ENCODE measurements around the gene HSPA2.
"Not testable (repeated sequence)": the region's sequence is repeated elsewhere in the genome, so short reads cannot be mapped to it uniquely, and the experiment has no call there.

Gene HSPA2

GRCh38 chr14:64515053-64515452 is 25.5 kb upstream of the HSPA2 start:
- DNase-seq (ENCODE audit: low read depth), result no peak

DNA sequence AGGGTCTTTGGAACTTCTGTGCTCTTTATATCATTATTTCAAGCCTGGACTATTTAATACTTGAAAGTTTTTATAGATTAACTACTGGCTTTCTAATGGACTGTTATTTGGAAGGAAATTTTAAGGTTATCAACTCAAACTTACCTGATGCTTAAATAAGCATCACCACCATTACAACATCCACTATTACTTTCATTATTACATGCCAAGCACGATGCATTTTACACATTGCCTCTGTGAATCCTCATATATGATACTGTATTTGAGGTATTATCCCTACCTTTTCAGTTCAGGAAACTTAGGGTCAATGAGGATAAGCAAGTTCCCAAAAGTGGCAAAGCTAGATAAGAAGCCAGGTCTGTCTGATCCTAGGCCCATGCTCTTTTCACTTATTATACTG is 23.6 kb upstream of the HSPA2 start:
- no peak for DNase-seq (ENCODE audit: low read depth)

GRCh38 chr14:64517667-64518066 is 22.9 kb upstream of the HSPA2 start:
- not testable (repeated sequence) for DNase-seq (ENCODE audit: low read depth)

GRCh38 chr14:64518229-64518628 is 22.3 kb upstream of the HSPA2 start:
- DNase-seq (ENCODE audit: low read depth), result no peak

- no peak for DNase-seq (ENCODE audit: low read depth)
These were observed 19.8 kb upstream of the HSPA2 start for GRCh38 chr14:64520699-64521098.

- no peak for DNase-seq (ENCODE audit: low read depth)
These were observed 17.8 kb upstream of the HSPA2 start for GRCh38 chr14:64522591-64523355.

GRCh38 chr14:64525354-64525753 is 15.2 kb upstream of the HSPA2 start:
- DNase-seq (ENCODE audit: low read depth), result no peak

GRCh38 chr14:64531567-64531966 is 9.0 kb upstream of the HSPA2 start:
- DNase-seq (ENCODE audit: low read depth), result no peak

GRCh38 chr14:64536488-64537245 is 3.9 kb upstream of the HSPA2 start:
- DNase-seq (ENCODE audit: low read depth), result no peak

- DNase-seq (ENCODE audit: low read depth), result no peak
These were observed 875 bp downstream of the HSPA2 start for GRCh38 chr14:64541261-64541971.

DNA sequence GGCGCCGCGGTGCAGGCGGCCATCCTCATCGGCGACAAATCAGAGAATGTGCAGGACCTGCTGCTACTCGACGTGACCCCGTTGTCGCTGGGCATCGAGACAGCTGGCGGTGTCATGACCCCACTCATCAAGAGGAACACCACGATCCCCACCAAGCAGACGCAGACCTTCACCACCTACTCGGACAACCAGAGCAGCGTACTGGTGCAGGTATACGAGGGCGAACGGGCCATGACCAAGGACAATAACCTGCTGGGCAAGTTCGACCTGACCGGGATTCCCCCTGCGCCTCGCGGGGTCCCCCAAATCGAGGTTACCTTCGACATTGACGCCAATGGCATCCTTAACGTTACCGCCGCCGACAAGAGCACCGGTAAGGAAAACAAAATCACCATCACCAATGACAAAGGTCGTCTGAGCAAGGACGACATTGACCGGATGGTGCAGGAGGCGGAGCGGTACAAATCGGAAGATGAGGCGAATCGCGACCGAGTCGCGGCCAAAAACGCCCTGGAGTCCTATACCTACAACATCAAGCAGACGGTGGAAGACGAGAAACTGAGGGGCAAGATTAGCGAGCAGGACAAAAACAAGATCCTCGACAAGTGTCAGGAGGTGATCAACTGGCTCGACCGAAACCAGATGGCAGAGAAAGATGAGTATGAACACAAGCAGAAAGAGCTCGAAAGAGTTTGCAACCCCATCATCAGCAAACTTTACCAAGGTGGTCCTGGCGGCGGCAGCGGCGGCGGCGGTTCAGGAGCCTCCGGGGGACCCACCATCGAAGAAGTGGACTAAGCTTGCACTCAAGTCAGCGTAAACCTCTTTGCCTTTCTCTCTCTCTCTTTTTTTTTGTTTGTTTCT is 1.7 kb downstream of the HSPA2 start:
- DNase-seq (ENCODE audit: low read depth), result no peak

DNA sequence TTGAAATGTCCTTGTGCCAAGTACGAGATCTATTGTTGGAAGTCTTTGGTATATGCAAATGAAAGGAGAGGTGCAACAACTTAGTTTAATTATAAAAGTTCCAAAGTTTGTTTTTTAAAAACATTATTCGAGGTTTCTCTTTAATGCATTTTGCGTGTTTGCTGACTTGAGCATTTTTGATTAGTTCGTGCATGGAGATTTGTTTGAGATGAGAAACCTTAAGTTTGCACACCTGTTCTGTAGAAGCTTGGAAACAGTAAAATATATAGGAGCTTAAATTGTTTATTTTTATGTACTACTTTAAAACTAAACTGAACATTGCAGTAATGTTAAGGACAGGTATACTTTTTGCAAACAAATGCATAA is 2.3 kb downstream of the HSPA2 start:
- DNase-seq (ENCODE audit: low read depth), result no peak

- DNase-seq (ENCODE audit: low read depth), result no peak
These were observed 4.2 kb downstream of the HSPA2 start for GRCh38 chr14:64544607-64545312.

GRCh38 chr14:64549016-64549415 is 8.5 kb downstream of the HSPA2 start:
- DNase-seq (ENCODE audit: low read depth), result no peak

DNA sequence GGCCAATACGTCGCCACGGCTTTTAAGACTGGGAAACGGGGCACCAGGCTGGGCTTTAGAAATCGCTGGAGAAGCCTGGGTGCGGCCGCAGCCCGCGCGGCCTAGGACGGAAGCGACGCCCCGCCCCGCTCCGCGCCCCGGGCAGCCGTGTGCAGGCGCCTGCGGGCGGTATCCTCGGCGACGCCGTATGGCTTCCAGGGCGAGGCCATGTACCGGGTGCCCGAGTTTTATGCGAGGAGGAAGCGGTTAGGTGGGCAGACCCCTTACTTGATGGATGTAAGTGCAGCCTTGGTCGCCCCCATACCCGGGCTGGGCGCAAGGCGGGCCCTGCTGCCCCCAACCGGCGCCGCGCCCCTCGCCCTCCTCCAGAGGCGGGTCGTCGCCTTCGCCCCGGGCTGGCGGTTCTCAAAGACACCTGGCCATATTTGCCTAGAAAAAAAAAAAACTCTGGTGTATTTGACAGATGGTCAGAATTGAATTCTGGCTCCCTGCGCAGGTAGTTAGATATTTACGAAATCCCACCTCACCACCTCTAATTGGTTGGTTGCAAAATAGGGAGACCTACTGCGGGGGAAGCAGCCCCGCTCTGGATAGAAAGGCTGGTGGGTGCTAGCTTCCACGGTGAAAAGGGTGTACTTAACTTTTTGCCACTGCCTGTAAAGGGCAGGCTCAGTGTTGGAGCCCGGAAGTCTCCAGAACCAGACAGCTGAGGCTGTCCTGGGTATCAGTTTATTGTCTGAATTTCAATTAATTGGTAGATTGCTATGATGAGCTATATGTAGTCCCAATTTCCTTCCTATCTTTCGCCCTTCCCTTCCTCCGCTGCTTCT is 9.5 kb downstream of the HSPA2 start, which contains the start of gene PPP1R36:
TSS of gene PPP1R36 (plus strand) at position 171 of the 830 bp plus-strand sequence. CDS start at position 208, 37 bp downstream.
- DNase-seq (ENCODE audit: low read depth), result no peak

- DNase-seq (ENCODE audit: low read depth), result no peak
These were observed 10.2 kb downstream of the HSPA2 start for GRCh38 chr14:64550621-64551333.

- DNase-seq (ENCODE audit: low read depth), result no peak
These were observed 14.0 kb downstream of the HSPA2 start for GRCh38 chr14:64554556-64554955.

DNA sequence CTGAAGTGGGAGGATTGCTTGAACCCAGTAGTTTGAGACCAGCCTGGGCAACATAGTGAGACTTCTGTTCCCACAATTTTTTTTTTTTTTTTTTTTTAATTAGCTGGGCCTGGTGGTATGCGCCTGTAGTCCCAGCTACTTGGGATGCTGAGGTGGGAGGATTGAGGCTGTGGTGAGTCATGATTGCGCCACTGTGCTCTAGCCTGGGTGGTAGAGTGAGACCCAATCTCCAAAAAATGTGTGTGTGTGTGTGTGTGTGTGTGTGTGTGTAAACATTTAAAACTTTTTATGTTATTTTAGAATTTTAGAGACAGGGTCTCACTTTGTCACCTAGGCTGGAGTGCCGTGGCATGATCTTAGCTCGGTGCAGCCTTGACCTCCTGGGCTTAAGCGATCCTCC is 16.0 kb downstream of the HSPA2 start:
- no peak for DNase-seq (ENCODE audit: low read depth)

GRCh38 chr14:64558216-64558615 is 17.7 kb downstream of the HSPA2 start:
- DNase-seq (ENCODE audit: low read depth), result not testable (repeated sequence)

DNA sequence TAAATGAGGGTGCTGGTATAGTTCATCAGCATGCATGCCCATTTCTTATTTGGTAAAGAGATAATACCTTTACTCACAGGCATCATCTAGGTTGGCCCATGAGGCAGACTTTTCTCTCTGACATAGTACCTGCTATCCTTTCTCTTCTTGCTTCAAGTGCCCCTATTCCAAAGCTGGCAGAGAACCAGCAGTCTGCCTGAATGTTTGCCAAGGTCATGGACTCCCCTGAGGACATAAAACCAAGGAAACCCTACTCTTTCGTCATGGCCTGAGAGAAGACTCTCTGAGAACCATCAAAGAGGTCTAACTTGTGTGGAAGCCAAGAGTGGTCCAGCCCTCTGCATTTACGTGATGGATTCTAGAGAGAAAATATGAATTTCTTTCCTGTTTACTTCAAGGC is 21.1 kb downstream of the HSPA2 start:
- no peak for DNase-seq (ENCODE audit: low read depth)
